GM18861 (cell line): ENCODE results near the gene PITX2.

Source experiments
- ATAC-seq: cut with Tn5 transposase; IDR thresholded peaks from one replicate; pipeline ENCODE4 v1.9.1; 2021; ENCODE audit not compliant: unreplicated experiment

The PITX2 gene

DNA sequence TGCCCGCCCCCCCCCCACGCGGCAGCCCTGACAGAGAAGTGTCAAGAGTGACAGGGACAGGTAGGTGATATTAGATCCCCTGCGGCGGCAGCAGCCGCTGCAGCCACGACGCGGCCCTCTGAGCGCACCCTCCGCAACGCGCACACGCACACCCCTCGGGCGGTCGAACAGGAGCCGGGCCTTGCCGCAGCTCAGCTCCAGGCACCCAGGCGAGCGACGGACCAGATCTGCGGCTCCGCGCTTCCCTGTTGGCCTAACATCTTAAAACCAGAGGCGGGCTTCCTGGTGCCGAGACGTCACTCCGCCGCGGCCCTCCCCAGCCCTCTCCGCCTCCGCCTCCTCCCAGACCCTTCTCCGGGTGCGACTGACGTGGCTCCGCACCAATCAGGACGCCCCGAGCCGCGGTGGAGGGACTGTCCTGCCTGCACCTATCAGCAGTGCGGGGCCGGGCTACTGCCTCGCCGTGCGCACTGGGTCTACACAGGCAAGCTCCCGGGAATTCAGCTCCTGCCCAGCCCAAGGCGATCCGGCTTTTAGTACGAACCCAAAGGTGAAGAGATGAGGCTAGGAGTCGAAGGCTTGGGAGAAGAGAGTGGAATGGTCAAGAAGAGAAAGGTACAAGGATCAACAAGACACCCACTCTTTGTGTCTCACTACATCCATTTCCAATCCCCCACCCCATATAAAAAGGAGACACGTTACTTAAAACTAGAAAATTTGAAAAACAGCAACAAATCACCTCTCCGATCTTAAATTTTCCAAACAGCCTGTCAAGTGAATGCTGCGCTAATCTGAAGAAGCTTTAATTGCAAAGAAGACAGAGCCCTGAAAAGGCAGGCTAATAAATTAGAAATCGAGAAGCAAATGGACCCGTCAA lies at the start of gene PITX2:
PITX2 (minus strand) TSS at position 237 of the 877 bp plus-strand sequence. CDS start 617 bp downstream, outside the sequence.
- peak; percentile 92 for ATAC-seq

DNA sequence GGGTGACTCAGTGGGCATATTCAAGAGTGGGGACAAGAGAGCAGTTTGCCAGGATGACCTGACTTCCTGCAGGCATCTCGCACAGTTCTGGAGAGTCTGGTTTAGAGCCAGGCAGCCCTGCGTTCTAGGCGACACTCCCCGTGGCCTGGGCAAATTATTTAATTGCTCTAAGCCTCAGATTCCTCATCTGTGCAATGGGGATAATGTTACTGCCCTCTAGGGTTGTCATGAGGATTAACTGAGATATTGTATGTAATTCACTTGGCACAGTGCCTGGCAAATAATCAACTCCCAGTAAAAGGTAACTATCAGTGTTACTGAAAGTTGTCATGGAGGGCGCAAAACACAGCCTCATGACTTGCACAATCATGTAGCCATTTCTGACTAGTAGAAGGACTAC lies 48.8 kb upstream of the PITX2 start:
- ATAC-seq: no peak

DNA sequence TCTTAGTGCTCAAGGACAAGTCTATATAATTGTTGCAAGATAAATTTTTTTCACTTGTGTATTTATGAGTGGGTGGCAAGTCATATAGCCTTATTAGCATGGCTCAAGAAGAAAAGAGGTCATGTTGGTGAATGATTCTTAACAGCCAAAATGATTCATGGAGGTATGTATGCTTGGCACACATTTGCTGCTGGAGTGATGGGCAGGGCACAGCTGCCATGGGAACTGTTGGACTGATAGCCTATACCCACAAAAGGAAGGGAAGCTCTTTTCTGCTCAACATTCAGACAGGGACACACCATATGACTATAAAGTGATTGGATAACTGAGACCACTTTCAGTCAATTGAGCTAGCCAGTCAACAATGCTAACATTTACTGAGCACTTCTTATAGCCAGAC lies 46.8 kb upstream of the PITX2 start:
- no peak for ATAC-seq

DNA sequence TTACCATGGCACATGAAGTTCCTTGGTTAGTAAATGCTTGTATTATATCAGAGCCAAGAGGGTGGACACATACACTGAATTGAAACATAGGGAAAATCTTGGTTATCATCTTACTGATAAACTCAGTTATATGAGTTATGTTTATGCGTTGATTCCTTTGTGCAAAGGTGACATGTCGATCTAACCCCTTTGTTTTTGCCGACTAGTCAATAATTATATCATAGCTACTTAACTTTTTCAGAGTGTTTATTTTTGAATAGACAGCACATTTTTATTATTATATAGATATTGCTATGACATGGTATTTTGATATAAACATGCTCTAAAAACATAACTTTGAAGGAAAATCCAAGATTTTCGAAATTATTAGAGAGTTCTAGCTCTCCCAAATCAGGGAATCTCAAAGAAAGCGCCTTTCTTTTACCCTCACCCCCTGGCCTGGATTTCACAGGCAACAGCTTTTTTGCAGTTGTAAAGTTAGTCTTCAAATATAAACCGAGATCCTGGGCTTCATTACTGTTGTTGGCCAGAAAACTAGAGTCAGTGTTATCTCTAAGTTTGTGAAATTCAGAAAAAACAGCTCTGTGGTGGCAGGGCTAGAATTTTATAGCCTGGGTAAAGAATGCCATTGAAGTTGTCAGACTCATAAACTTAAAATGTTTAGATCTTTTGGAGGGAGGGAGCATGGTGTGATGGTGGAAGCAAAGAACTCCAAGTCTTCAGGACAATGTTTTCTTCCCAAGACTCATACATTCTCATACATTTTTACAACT lies 45.8 kb upstream of the PITX2 start:
- no peak for ATAC-seq

DNA sequence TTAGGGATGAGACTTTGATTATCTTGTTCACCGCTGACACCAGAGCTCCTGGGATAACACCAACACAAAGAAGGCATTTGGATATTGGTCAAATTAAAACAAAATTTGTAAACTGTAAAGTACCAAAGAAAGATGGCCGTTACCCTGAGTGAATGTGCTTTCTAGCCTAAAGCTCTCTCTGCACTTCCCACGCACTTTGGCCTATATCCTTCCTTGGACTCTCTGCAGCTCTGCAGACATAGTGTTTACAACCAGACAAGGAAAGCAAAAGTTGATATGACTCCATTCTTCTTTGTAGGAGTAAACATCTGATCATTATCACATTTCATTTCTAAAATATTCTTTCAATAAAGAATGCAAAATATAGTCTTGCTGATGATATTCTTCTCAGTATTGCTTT lies 44.8 kb upstream of the PITX2 start:
- no peak for ATAC-seq

DNA sequence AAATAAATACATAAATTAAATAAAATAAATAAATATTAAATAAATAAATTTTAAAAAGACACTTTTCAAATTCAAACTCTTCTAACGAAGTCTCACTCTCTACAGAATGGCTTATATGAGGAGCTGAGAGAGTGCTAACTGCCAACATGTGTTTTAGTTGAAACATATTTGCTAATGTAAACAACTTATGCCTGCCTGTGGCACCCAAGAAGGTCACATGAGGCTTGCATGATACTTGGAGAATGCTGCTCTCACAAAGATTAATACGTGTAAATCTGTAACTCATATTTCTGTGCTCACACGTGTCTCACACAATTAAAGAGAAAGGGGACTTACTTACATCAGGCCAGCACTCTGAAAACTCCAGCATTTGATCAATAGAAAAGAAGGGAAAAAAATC lies 43.2 kb upstream of the PITX2 start:
- ATAC-seq: no peak

DNA sequence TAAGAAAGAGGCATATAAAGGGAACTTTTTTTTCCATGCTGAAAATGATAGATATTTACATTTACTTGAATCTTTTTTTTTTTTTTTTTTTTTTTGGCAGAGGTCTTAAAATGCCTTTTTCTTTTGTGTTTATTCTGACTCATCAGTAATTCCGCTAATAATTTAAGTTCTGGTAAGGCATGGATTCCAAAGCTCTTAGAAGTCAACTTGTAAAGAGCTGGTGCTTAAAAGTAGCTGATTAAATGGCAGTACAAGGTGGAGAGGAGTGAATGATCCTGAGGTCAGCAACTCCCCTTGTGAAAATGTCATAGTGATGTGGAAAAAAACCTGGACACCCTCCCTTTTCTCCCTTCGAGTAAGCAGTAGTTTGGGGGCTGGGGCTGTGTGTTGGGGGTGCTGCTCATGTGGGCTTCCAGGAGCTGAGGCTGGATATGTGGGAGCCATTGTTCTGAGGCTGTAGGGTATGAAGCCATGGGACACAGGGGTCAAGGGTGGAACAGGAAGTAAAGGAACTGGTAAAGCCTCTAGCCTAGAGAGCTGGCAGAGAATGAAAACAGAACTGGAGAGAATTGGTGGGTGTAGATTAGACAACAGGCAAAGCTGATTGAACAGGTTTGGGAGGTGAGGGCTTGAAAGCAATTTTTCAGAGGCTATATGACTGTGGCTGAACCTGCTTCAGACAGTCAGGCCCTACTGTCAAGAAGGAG lies 41.0 kb upstream of the PITX2 start:
- ATAC-seq: no peak

DNA sequence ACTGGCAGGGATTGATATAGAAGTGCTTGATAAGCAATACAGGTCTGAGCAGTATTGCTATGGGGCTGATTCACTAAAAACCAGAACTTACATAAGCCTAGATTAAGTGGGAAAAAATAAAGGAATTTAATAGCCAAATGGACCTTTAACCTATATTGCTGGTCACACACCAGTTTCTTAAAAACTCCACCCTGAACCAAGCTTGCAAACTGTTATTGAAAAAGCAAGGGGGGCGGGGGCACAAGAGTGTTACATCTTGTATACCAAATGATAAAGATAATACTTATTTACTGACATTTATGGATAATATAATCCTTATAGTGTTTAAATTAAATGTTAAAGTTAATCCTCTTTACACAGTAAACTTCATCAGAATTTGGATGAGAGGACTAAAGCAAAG lies 40.3 kb upstream of the PITX2 start:
- ATAC-seq: no peak

DNA sequence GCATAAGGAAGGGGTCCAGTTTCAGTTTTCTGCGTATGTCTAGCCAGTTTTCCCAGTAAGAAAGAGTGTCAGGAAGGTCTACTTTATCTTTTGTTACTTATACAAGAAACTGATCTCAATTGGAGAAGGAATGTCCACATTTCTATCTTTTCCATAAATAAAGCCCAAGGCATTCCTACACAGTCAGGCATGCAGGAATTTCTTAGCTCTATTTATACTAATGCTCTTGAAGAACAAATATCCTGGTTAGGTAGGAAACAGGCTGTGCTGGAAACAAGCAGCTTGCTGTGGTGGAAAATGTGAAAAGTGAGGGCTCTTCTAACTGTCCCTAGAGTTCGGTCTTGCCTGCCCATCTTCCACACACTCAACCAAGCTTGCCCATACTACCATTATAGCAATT lies 37.9 kb upstream of the PITX2 start:
- ATAC-seq: no peak

DNA sequence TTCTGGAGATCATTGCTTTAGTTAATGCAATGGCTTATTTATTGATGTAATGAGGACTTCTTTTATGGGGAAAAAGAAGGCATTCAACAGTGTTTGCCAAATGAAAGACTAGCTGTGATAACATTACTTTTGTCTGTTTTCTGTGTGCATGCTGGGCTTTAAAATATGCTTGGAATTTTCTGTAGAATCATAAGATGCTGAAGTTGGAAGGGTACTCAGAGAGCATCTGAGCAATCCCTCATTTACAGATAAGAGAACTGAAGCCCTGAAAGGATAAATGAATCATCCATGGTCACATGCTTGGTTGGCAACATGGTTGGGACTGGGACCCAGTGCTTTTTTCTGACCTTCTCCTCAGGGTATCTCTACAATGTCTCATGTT lies 31.4 kb upstream of the PITX2 start:
- ATAC-seq: no peak

DNA sequence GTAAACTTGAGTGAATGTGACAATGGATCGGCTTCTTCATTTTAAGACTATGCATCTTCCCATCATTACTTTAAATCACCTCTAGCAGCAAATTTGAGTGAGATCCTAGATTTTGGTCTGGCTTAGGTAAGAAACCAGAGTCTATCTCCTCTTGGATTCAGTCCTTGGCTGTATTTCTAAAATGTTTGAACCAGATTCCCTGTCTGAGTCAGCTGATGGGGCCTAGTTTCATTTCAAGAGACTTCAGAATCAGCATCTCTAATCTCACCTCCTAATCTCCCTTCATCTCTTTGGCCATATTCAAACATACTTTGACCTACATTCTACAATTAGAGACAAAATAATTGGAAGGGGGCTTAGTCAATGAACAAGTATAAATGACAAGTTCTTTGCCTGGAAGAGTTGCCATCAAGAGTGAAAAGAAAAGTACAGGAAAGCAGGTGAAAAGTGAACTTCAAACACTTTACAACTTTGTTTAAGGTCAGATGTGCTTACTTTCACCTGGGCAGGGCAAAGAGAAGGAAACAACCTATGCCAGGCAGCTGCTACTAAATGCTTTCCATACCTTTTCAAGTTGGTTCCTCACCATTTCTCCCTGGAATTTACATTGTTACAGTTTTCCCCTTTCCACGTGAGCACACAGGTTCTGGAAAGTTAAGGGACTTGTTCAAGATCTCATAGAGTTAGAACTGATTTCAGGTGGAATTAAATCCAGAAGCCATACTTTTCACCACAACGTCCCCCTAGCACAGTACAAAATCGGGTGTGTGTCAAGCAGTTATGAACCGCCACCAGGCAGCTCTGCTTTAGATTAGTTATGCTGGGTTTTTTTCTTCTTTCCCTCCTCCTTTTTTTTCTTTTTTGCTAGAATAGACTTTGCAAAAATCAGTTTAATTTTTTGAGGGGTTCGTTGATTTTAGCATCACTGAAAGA lies 30.7 kb upstream of the PITX2 start:
- no peak for ATAC-seq

DNA sequence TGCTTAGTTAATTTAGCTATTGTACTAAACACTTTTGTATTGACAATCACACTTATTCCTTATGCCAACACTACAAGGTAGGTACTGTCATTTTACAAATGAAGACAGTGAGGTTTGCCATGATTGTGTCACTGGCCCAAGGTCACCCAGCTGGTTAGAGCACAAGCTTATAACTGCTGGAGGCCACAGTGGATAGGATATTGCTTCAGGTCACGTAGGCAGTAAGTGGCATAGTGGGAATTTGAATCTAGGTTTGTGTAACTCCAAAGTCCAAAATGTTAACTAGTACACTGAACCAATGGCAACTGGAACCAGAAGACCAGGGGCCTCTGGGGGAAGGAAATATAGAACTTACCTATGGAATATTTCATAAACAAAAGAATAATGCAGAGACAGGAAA lies 21.1 kb upstream of the PITX2 start:
- no peak for ATAC-seq

DNA sequence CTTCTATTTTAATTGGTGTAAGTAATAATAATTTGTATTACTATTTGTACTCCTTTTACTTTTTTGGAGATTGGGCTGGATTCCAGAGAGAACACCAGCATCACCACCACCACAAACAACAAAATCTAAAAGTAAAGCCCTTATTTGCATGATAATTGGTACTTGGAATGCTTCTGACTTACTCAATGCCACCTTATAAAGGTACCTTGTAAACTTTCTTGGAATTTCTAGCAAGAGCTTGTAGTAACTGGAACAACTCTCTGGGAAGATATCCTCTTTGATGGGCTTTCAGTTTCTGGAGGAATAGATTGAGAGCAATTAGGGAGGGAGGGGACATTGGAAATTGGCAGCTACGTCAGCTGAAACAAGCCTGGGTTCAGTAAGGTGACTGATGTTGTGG lies 20.2 kb upstream of the PITX2 start:
- no peak for ATAC-seq

DNA sequence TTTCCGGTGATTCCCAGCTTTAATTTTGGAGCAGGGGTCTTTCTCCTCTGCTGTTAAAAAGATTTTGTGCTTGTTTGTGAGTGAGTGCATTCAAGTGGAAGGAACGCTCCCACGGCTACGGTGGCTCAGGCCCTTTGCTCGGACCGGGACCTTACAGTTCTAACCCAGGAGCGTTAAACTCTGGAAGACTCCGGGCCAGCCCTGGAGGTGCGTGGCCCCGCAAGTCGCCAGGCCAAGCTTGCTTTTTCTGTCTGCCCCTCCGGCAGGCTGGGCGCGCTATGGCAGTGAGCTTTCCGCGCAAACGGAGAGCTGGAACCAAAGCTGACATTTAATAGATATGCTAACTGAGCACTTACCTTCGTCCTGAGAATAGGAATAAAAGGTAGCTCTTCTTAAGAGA lies 18.3 kb upstream of the PITX2 start:
- no peak for ATAC-seq

DNA sequence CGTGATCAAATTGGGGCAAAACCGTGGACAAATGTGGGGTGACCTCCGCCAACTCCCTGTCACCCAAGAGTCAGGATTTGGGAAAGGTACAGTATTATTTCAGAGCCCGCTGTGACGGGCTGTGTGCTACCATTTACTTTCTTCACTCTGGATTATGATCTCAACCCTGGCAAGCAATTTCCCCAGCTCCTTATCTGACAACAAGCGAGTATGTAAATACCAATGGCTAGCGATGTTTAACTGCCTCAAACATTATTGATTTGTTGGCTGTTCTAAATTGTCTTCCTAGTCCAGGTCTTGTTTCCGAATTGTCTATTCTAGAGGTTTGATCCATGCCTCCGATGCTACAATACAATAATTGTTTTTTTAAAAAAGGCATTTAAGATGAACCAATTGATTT lies 17.7 kb upstream of the PITX2 start:
- no peak for ATAC-seq

DNA sequence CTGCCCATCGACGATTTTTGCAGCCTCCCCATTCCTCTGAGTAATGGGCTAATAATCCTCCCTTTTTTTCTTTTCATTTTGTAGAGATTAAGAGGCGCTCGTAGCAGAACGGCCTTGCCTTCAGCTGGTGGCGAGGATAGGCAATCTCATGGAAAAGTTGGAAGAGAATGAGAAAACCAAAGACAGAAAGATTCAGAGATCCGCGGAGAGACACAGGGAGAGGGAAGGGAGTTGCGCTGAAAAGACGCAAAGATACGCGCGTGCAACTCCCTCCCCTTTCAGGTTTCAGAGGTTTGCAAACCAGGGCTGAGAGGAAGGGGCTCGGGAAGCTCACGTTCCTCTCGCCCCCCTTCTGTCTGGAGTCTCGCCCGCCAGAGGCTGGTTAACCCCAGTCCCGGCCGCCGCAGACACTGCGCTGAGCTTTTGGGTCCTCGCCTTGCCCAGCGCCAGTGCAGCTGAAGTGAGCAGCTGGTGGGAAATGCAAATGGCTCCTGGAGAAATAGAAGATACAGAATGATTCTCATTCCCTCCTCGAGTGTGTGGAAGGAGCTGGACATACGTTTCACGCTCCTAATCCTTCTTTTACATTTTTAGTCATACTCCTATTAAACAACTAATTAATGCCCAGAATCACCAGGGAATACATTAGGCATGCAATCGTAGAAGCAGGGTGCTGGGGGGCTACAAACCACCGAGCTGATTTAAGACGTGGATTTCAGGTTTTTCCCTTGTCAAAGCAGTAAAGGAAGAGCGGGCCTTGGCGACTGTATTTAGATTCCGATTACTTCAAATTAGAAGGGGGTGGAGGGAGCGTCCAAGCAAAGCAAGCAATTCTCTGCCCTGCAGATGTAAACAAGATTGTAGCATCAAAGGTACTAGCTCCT lies 16.6 kb upstream of the PITX2 start:
- no peak for ATAC-seq

DNA sequence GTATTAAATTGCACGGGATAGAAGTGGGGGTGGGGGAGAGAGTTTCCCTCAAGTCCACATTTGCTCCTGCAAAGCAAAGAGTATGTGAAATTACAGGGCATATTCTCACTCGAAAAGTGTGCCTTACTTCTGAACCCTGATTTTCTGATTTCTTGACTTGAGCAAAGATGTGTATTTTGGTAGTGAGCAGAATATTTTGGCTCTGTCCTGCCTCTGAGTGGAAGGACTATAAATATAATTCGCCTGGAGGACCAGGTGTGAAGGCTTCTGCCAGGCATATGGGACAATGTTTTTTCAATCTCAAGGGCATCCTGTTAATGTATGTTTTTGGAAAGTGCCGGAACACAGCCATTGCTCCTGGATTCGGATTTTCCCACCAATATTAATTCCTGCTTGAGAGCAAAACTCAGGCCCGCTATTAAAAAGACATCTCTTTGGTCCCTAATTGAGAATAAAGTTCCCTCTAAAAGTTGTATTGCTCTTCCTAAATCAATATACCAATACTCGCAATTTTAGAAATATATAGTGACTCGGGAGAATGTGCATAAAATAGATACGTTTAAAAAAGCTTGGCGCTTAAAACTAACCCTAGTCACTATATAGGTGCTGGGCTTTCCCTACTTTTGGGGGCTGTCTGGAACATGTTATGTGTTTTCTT lies 15.3 kb upstream of the PITX2 start:
- no peak for ATAC-seq

DNA sequence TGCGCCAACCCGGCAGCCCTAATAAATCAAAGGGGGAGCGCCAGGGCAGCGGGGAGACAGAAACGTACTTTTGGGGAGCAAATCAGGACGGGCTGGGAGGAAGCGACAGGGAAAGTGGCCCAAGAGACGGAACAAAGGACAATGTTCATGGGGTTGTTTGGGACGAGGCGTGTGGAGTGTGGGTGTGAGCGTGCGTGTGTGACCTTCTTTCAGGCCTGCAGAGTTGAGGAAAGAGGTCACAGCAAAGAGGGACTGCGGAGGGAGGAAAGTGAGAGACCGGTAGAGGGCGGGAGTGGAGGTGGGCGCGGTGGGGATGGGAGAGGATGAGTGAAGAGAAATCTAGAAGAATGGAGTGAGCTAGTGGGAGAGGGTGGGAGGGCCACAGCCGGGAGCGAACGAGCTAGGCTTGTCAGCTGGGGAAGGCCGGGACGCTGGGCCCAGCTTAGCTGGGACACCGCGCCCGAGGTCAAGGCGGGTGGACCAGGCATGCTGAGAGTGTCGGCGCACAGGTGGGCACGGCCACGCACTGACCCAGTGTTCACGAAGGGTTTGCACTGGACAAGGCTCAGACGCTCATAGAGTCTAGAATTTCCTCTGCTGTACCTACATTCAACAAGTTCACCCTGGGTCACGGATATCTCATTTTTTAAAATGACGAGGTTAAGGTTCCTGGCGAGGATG lies 14.7 kb upstream of the PITX2 start:
- ATAC-seq: no peak
